ENCODE data around the gene CCDC187.

Gene CCDC187

GRCh38 chr9:136335296-136336155 lies 31.6 kb upstream of the CCDC187 start:
- FAIRE-seq, result no peak
- no peak for DNase-seq (ENCODE audit: insufficient read length, low spot score)
- TF ChIP-seq SPI1 (IDR thresholded peaks at IDR 0.05; ENCODE audit: low read depth, low read length), result no peak
- no peak for TF ChIP-seq POLR2AphosphoS5 (IDR thresholded peaks at IDR 0.05; ENCODE audit: low read depth, low read length)
- no peak for TF ChIP-seq TAF1 (IDR thresholded peaks at IDR 0.05; ENCODE audit: low read depth, low read length)
- TF ChIP-seq POU2F2 (IDR thresholded peaks at IDR 0.05; ENCODE audit: low read depth, low read length), result no peak
- TF ChIP-seq PAX5 (IDR thresholded peaks at IDR 0.05; ENCODE audit: insufficient read depth, low read length, severe bottlenecking), result no peak
- TF ChIP-seq POLR2A (IDR thresholded peaks at IDR 0.05; ENCODE audit: low read depth, low read length), result no peak

GRCh38 chr9:136334541-136334940 lies 30.6 kb upstream of the CCDC187 start:
- FAIRE-seq, result no peak

GRCh38 chr9:136333486-136333885 lies 29.6 kb upstream of the CCDC187 start:
- no peak for FAIRE-seq
- TF ChIP-seq TAF1 (IDR thresholded peaks at IDR 0.05; ENCODE audit: low read depth, low read length) (no peak), POLR2A (IDR thresholded peaks at IDR 0.05; ENCODE audit: low read depth, low read length) (no peak), SPI1 (IDR thresholded peaks at IDR 0.05; ENCODE audit: low read depth, low read length) (no peak)
- DNase-seq (ENCODE audit: insufficient read length, low spot score), result no peak

More at GRCh38 chr9:136334541-136334940, 30.6 kb upstream of the CCDC187 start:
- DNase-seq (ENCODE audit: insufficient read length, low spot score), result no peak
- TF ChIP-seq POLR2A (IDR thresholded peaks at IDR 0.05; ENCODE audit: low read depth, low read length) (no peak), PAX5 (IDR thresholded peaks at IDR 0.05; ENCODE audit: insufficient read depth, low read length, severe bottlenecking) (no peak), POLR2AphosphoS5 (IDR thresholded peaks at IDR 0.05; ENCODE audit: low read depth, low read length) (no peak)

GRCh38 chr9:136333045-136333444 lies 29.2 kb upstream of the CCDC187 start:
- DNase-seq (ENCODE audit: insufficient read length, low spot score) (no peak), FAIRE-seq (no peak)
- no peak for TF ChIP-seq SPI1 (IDR thresholded peaks at IDR 0.05; ENCODE audit: low read depth, low read length)
- TF ChIP-seq PAX5 (IDR thresholded peaks at IDR 0.05; ENCODE audit: insufficient read depth, low read length, severe bottlenecking), result no peak
- no peak for TF ChIP-seq POU2F2 (IDR thresholded peaks at IDR 0.05; ENCODE audit: low read depth, low read length)
- no peak for TF ChIP-seq POLR2AphosphoS5 (IDR thresholded peaks at IDR 0.05; ENCODE audit: low read depth, low read length)
- no peak for TF ChIP-seq POLR2A (IDR thresholded peaks at IDR 0.05; ENCODE audit: low read depth, low read length)
- no peak for TF ChIP-seq TAF1 (IDR thresholded peaks at IDR 0.05; ENCODE audit: low read depth, low read length)

GRCh38 chr9:136332482-136332983 lies 28.6 kb upstream of the CCDC187 start:
- DNase-seq (ENCODE audit: insufficient read length, low spot score) (no peak), FAIRE-seq (no peak)
- no peak for TF ChIP-seq TAF1 (IDR thresholded peaks at IDR 0.05; ENCODE audit: low read depth, low read length)

- DNase-seq (ENCODE audit: insufficient read length, low spot score) (no peak), FAIRE-seq (no peak)
- no peak for TF ChIP-seq SPI1 (IDR thresholded peaks at IDR 0.05; ENCODE audit: low read depth, low read length)
- no peak for TF ChIP-seq POLR2AphosphoS5 (IDR thresholded peaks at IDR 0.05; ENCODE audit: low read depth, low read length)
- no peak for TF ChIP-seq PAX5 (IDR thresholded peaks at IDR 0.05; ENCODE audit: insufficient read depth, low read length, severe bottlenecking)
- TF ChIP-seq TAF1 (IDR thresholded peaks at IDR 0.05; ENCODE audit: low read depth, low read length), result no peak
- TF ChIP-seq POLR2A (IDR thresholded peaks at IDR 0.05; ENCODE audit: low read depth, low read length), result no peak
- no peak for TF ChIP-seq POU2F2 (IDR thresholded peaks at IDR 0.05; ENCODE audit: low read depth, low read length)
Observed at GRCh38 chr9:136331556-136332481, 27.9 kb upstream of the CCDC187 start.

GRCh38 chr9:136331030-136331429 lies 27.1 kb upstream of the CCDC187 start:
- no peak for TF ChIP-seq TAF1 (IDR thresholded peaks at IDR 0.05; ENCODE audit: low read depth, low read length)
- no peak for TF ChIP-seq SPI1 (IDR thresholded peaks at IDR 0.05; ENCODE audit: low read depth, low read length)
- no peak for TF ChIP-seq PAX5 (IDR thresholded peaks at IDR 0.05; ENCODE audit: insufficient read depth, low read length, severe bottlenecking)
- no peak for TF ChIP-seq POU2F2 (IDR thresholded peaks at IDR 0.05; ENCODE audit: low read depth, low read length)
- TF ChIP-seq POLR2A (IDR thresholded peaks at IDR 0.05; ENCODE audit: low read depth, low read length), result no peak
- TF ChIP-seq POLR2AphosphoS5 (IDR thresholded peaks at IDR 0.05; ENCODE audit: low read depth, low read length), result no peak
- FAIRE-seq, result no peak
- DNase-seq (ENCODE audit: insufficient read length, low spot score), result no peak

- DNase-seq (ENCODE audit: insufficient read length, low spot score), result no peak
- no peak for FAIRE-seq
- TF ChIP-seq POU2F2 (IDR thresholded peaks at IDR 0.05; ENCODE audit: low read depth, low read length) (no peak), TAF1 (IDR thresholded peaks at IDR 0.05; ENCODE audit: low read depth, low read length) (no peak), SPI1 (IDR thresholded peaks at IDR 0.05; ENCODE audit: low read depth, low read length) (no peak), POLR2A (IDR thresholded peaks at IDR 0.05; ENCODE audit: low read depth, low read length) (no peak), PAX5 (IDR thresholded peaks at IDR 0.05; ENCODE audit: insufficient read depth, low read length, severe bottlenecking) (no peak), POLR2AphosphoS5 (IDR thresholded peaks at IDR 0.05; ENCODE audit: low read depth, low read length) (no peak)
Observed at GRCh38 chr9:136330406-136330990, 26.6 kb upstream of the CCDC187 start.

Data from GM12891 (cell line).